22Rv1 (cell line): ENCODE data around the gene HS3ST3A1.

ENCODE experiments used
- CTCF ChIP-seq: fragments of 450-650 bp; IDR thresholded peaks from 2 replicates; pipeline ENCODE4 v1.5.1; 2017; ENCODE audit warnings: mild to moderate bottlenecking
- ZFX ChIP-seq: fragments of 450-650 bp; IDR thresholded peaks from 2 replicates; pipeline ENCODE4 v1.6.1; 2017; ENCODE audit warnings: antibody characterized with exemption, borderline replicate concordance

DNA sequence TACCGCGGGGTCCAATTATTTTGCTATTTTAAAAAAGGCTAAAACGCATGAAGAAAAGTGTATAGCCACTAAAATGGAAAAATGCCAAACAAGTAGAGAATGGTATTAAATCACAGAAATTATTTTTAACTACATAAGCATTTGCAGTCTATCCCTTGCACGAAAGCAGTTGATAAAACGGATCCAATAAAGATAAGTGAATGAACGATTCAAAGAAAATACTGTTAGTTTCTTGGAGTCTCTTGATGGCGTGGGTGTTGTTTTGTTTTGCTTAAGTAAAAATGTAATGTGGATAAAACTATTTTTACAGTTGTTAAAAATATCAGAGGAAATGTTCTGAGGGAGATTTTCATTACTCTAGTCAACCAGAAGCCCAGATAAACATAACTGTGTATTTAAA is 9.3 kb downstream of the HS3ST3A1 start:
- TF ChIP-seq CTCF (no peak), ZFX (no peak)
